Left hindlimb (tissue), 1 donor: ENCODE measurements around the gene HHIPL1.

ENCODE experiments used
- DNase-seq: peaks from one replicate; pipeline ENCODE4 v3.0.0-alpha.2; 2018

Gene HHIPL1

GRCh38 chr14:99718031-99718810 lies 73.3 kb downstream of the HHIPL1 start:
- no peak for DNase-seq

GRCh38 chr14:99718811-99719192 lies 73.9 kb downstream of the HHIPL1 start:
- no peak for DNase-seq

GRCh38 chr14:99720941-99721791 lies 76.2 kb downstream of the HHIPL1 start:
- DNase-seq, result no peak

- DNase-seq, result no peak
Measured at GRCh38 chr14:99721792-99722516, 77.0 kb downstream of the HHIPL1 start.

- no peak for DNase-seq
Measured at GRCh38 chr14:99722741-99723140, 77.8 kb downstream of the HHIPL1 start.

GRCh38 chr14:99724196-99724891 lies 79.4 kb downstream of the HHIPL1 start:
- DNase-seq, result no peak

- DNase-seq, result no peak
Measured at GRCh38 chr14:99724939-99725773, 80.2 kb downstream of the HHIPL1 start.

- DNase-seq, result peak; percentile 16
Measured at GRCh38 chr14:99725774-99726537, 81.0 kb downstream of the HHIPL1 start.

- DNase-seq, result peak; percentile 22
Measured at GRCh38 chr14:99726538-99727095, 81.7 kb downstream of the HHIPL1 start.

GRCh38 chr14:99727096-99727870 lies 82.4 kb downstream of the HHIPL1 start:
- DNase-seq, result peak; percentile 24

- peak; percentile 16 for DNase-seq
Measured at GRCh38 chr14:99728231-99728920, 83.4 kb downstream of the HHIPL1 start.

GRCh38 chr14:99728981-99729451 lies 84.1 kb downstream of the HHIPL1 start:
- DNase-seq, result peak; percentile 25
